WTC11 (cell line): Measurements from ENCODE around the gene CDK5. TPM values are rescaled to one million over a fixed set of nuclear protein-coding genes. Genes with fewer than 3 reads are reported as not detected.

Experiments used
- ATAC-seq: fragments of 200-7000 bp; cut with Tn5 transposase; 2 replicates; pipeline ENCODE4 v1.10.0; 2021; ENCODE audit warnings: mild to moderate bottlenecking, moderate library complexity
- CTCF ChIA-PET: fragments of 300-600 bp; sonication (Branson Sonifier 250); formaldehyde crosslinking; loops from one replicate; lab custom pipeline; 2021; ENCODE audit warnings: antibody characterized with exemption; lab: Charles Lee
- POLR2A ChIA-PET: fragments of 350-600 bp; sonication (Branson Sonifier 250); formaldehyde crosslinking; loops from one replicate; lab custom pipeline; 2021; ENCODE audit warnings: antibody characterized with exemption; lab: Charles Lee
- DNase-seq: peaks from one replicate; pipeline ENCODE4 v3.0.0; 2021; ENCODE audit warnings: low spot score
- H3K27ac Mint-ChIP-seq: 2 replicates; pipeline ENCODE4 v1.8.0; 2021; ENCODE audit warnings: mixed read lengths
- H3K27me3 Mint-ChIP-seq: 2 replicates; pipeline ENCODE4 v1.8.0; 2021; ENCODE audit warnings: low read depth, mild to moderate bottlenecking, moderate library complexity, mixed read lengths
- H3K36me3 Mint-ChIP-seq: 2 replicates; pipeline ENCODE4 v1.8.0; 2021; ENCODE audit warnings: mixed read lengths
- H3K4me1 Mint-ChIP-seq: 2 replicates; pipeline ENCODE4 v1.8.0; 2022; ENCODE audit warnings: mixed read lengths
- H3K4me3 Mint-ChIP-seq: 2 replicates; pipeline ENCODE4 v1.8.0; 2021; ENCODE audit warnings: mild to moderate bottlenecking, moderate library complexity, mixed read lengths
- H3K9me3 Mint-ChIP-seq: 2 replicates; pipeline ENCODE4 v1.8.0; 2021; ENCODE audit warnings: mixed read lengths
- ATF1 ChIP-seq: sonication (generic); formaldehyde crosslinking; IDR thresholded peaks from 2 replicates; pipeline ENCODE4 v1.8.1; 2023; ENCODE audit warnings: mild to moderate bottlenecking, moderate library complexity, missing genetic modification reagents
- CBFB ChIP-seq: sonication (generic); formaldehyde crosslinking; IDR thresholded peaks from 2 replicates; pipeline ENCODE4 v1.8.1; 2022; ENCODE audit warnings: mild to moderate bottlenecking, low read depth, missing genetic modification reagents
- EMX1 ChIP-seq: fragments of 250-450 bp; sonication (Bioruptor Pico); IDR thresholded peaks from 2 replicates; pipeline ENCODE4 v1.8.0; 2021; ENCODE audit warnings: mild to moderate bottlenecking
- ETV6 ChIP-seq: sonication (generic); formaldehyde crosslinking; IDR thresholded peaks from 2 replicates; pipeline ENCODE4 v1.8.1; 2022; ENCODE audit warnings: mild to moderate bottlenecking, missing genetic modification reagents
- GTF2I ChIP-seq: fragments of 250-450 bp; sonication (Bioruptor Pico); conservative IDR thresholded peaks from 2 replicates; pipeline ENCODE4 v1.4.0; 2021; ENCODE audit warnings: mild to moderate bottlenecking
- NFE2L1 ChIP-seq: sonication (generic); formaldehyde crosslinking; IDR thresholded peaks from 2 replicates; pipeline ENCODE4 v1.8.1; 2023; ENCODE audit warnings: missing genetic modification reagents
- SMAD3 ChIP-seq: sonication (generic); formaldehyde crosslinking; IDR thresholded peaks from 2 replicates; pipeline ENCODE4 v1.8.0; 2022; ENCODE audit warnings: missing genetic modification reagents, mild to moderate bottlenecking, borderline replicate concordance
- TCF7 ChIP-seq: sonication (generic); formaldehyde crosslinking; IDR thresholded peaks from 2 replicates; pipeline ENCODE4 v1.8.0; 2022; ENCODE audit warnings: mild to moderate bottlenecking, low read depth, missing genetic modification reagents, moderate library complexity
- ZNF138 ChIP-seq: sonication (generic); formaldehyde crosslinking; conservative IDR thresholded peaks from 2 replicates; pipeline ENCODE4 v1.8.1; 2022; ENCODE audit warnings: mild to moderate bottlenecking, moderate library complexity, missing genetic modification reagents
- ZNF232 ChIP-seq: sonication (generic); formaldehyde crosslinking; IDR thresholded peaks from 2 replicates; pipeline ENCODE4 v1.8.0; 2022; ENCODE audit warnings: mild to moderate bottlenecking, missing genetic modification reagents
- ZNF416 ChIP-seq: fragments of 250-450 bp; sonication (Bioruptor Pico); IDR thresholded peaks from 2 replicates; pipeline ENCODE4 v1.9.0; 2021; ENCODE audit warnings: mild to moderate bottlenecking, inconsistent platforms
- total RNA-seq: library from RNA; stranded (reverse); gene quantifications from 3 replicates; pipeline ENCODE4 v1.2.3, GENCODE V29; 2021
- TF ChIP-seq, protein P1 (sequence below): fragments of 200-600 bp; IDR thresholded peaks from 2 replicates; pipeline ENCODE4 v1.8.0; 2022; ENCODE audit warnings: antibody characterized with exemption
- TF ChIP-seq, protein P2 (sequence below): sonication (generic); formaldehyde crosslinking; conservative IDR thresholded peaks from 2 replicates; pipeline ENCODE4 v1.8.1; 2023; ENCODE audit warnings: mild to moderate bottlenecking, low read depth, missing genetic modification reagents, moderate library complexity
- TF ChIP-seq, protein P3 (sequence below): fragments of 250-450 bp; sonication (Bioruptor Pico); IDR thresholded peaks from 2 replicates; pipeline ENCODE4 v1.9.0; 2021; ENCODE audit warnings: mild to moderate bottlenecking, borderline replicate concordance
- TF ChIP-seq, protein P4 (sequence below): sonication (generic); formaldehyde crosslinking; IDR thresholded peaks from 2 replicates; pipeline ENCODE4 v1.8.0; 2023; ENCODE audit warnings: missing genetic modification reagents
- TF ChIP-seq, protein P5 (sequence below): sonication (generic); formaldehyde crosslinking; IDR thresholded peaks from 2 replicates; pipeline ENCODE4 v1.8.1; 2023; ENCODE audit warnings: mild to moderate bottlenecking, missing genetic modification reagents
- TF ChIP-seq, protein P6 (sequence below): fragments of 250-450 bp; sonication (Bioruptor Pico); conservative IDR thresholded peaks from 2 replicates; pipeline ENCODE4 v1.9.0; 2021; ENCODE audit warnings: mild to moderate bottlenecking
- TF ChIP-seq, protein P7 (sequence below): sonication (generic); formaldehyde crosslinking; IDR thresholded peaks from 2 replicates; pipeline ENCODE4 v1.8.0; 2022; ENCODE audit warnings: mild to moderate bottlenecking, missing genetic modification reagents

Gene CDK5
- total RNA-seq, 1 experiment from 2014 or later = 27.8 TPM

DNA sequence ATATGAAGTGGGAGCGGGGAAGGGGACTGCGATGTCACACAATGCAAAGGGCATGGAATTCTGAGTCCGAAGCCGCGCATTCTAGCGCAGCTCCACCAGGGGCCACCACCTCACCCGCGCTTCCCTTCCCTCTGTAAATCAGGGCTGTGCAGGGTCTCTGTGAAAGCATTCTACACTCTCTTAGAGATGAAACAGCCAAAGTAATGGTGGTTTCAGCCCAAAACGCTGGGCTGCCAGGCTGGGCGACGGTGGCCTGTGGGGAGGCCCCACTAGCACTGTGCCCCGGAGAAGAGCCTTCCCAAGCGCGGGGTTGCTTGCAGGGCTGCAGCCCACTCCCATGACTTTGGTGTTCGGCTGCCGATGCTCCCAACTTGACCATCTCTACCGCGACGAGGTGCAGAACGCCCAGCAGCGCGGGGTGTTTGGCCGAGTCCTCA is 44.8 kb downstream of the CDK5 start:
- TF ChIP-seq ZNF232 = no peak
- TF ChIP-seq, protein P1, sequence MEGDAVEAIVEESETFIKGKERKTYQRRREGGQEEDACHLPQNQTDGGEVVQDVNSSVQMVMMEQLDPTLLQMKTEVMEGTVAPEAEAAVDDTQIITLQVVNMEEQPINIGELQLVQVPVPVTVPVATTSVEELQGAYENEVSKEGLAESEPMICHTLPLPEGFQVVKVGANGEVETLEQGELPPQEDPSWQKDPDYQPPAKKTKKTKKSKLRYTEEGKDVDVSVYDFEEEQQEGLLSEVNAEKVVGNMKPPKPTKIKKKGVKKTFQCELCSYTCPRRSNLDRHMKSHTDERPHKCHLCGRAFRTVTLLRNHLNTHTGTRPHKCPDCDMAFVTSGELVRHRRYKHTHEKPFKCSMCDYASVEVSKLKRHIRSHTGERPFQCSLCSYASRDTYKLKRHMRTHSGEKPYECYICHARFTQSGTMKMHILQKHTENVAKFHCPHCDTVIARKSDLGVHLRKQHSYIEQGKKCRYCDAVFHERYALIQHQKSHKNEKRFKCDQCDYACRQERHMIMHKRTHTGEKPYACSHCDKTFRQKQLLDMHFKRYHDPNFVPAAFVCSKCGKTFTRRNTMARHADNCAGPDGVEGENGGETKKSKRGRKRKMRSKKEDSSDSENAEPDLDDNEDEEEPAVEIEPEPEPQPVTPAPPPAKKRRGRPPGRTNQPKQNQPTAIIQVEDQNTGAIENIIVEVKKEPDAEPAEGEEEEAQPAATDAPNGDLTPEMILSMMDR = 0 out of 2 replicates have a peak, but pooled peaks have one; percentile 35
- Mint-ChIP-seq H3K36me3 (no peaks in the 10 kb centered on the region), H3K27ac (no peak overlapping the region), H3K9me3 (no peaks in the 10 kb centered on the region), H3K27me3 (peaks cover 51% of the 10 kb centered on the region), H3K4me3 (peak overlapping the region; percentile 61), H3K4me1 (peaks cover 45% of the 10 kb centered on the region)
- peak; percentile 68 for DNase-seq
- ChIA-PET CTCF (interaction anchor here (0.6 to 6.6 kb wide), 20 partner anchors 8 to 231 kb away, joined by 3 to 56 read pairs (median 7); partner anchors contain the start of genes ABCB8 and CDK5), POLR2A (no interaction called here)
- ATAC-seq = peak; percentile 49

DNA sequence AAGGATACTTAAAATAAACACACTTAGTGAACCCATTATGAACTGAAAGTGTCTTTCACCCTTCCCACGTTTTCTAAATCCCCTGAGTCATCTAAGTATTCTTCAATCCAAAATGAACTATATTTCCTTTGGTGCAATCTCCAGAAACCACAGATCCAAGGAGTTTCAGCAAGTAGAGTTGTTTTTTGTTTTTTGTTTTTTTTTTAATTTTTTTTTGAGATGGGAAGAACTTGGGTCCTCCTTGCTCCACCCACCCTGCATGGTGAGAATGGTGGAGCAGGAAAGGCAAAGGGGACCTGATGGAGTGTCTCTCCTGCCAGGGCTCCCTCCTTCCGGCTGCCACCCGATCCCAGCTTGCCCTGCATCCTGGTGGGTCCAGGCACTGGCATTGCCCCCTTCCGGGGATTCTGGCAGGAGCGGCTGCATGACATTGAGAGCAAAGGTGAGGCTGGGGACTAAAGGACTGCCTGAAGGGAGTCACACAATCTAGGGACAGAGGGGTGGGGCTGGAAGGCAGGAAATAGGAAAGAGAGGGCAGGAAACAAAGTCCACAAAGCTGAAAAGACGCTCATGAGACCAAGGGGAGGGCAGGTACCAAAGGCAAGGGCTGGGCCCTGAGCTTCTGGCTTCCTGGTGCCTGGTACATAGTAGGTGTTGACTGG is 45.5 kb downstream of the CDK5 start:
- DNase-seq (no peak), ATAC-seq (no peak)
- no peaks in the 10 kb centered on the region for H3K9me3 Mint-ChIP-seq
- no peaks in the 10 kb centered on the region for H3K36me3 Mint-ChIP-seq
- peak overlapping the region; percentile 61 for H3K4me3 Mint-ChIP-seq
- CTCF ChIA-PET = interaction anchor here (0.6 to 6.6 kb wide), 23 partner anchors 7 to 232 kb away, joined by 3 to 112 read pairs (median 8); partner anchors contain the start of genes ABCB8 and CDK5
- H3K27ac Mint-ChIP-seq = no peak overlapping the region
- POLR2A ChIA-PET = no interaction called here
- peaks cover 40% of the 10 kb centered on the region for H3K4me1 Mint-ChIP-seq
- H3K27me3 Mint-ChIP-seq = peaks cover 43% of the 10 kb centered on the region
- no peak for TF ChIP-seq EMX1
- TF ChIP-seq, protein P2, sequence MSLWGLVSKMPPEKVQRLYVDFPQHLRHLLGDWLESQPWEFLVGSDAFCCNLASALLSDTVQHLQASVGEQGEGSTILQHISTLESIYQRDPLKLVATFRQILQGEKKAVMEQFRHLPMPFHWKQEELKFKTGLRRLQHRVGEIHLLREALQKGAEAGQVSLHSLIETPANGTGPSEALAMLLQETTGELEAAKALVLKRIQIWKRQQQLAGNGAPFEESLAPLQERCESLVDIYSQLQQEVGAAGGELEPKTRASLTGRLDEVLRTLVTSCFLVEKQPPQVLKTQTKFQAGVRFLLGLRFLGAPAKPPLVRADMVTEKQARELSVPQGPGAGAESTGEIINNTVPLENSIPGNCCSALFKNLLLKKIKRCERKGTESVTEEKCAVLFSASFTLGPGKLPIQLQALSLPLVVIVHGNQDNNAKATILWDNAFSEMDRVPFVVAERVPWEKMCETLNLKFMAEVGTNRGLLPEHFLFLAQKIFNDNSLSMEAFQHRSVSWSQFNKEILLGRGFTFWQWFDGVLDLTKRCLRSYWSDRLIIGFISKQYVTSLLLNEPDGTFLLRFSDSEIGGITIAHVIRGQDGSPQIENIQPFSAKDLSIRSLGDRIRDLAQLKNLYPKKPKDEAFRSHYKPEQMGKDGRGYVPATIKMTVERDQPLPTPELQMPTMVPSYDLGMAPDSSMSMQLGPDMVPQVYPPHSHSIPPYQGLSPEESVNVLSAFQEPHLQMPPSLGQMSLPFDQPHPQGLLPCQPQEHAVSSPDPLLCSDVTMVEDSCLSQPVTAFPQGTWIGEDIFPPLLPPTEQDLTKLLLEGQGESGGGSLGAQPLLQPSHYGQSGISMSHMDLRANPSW (CRISPR knock-in tag) = no peak
- TF ChIP-seq, protein P3, sequence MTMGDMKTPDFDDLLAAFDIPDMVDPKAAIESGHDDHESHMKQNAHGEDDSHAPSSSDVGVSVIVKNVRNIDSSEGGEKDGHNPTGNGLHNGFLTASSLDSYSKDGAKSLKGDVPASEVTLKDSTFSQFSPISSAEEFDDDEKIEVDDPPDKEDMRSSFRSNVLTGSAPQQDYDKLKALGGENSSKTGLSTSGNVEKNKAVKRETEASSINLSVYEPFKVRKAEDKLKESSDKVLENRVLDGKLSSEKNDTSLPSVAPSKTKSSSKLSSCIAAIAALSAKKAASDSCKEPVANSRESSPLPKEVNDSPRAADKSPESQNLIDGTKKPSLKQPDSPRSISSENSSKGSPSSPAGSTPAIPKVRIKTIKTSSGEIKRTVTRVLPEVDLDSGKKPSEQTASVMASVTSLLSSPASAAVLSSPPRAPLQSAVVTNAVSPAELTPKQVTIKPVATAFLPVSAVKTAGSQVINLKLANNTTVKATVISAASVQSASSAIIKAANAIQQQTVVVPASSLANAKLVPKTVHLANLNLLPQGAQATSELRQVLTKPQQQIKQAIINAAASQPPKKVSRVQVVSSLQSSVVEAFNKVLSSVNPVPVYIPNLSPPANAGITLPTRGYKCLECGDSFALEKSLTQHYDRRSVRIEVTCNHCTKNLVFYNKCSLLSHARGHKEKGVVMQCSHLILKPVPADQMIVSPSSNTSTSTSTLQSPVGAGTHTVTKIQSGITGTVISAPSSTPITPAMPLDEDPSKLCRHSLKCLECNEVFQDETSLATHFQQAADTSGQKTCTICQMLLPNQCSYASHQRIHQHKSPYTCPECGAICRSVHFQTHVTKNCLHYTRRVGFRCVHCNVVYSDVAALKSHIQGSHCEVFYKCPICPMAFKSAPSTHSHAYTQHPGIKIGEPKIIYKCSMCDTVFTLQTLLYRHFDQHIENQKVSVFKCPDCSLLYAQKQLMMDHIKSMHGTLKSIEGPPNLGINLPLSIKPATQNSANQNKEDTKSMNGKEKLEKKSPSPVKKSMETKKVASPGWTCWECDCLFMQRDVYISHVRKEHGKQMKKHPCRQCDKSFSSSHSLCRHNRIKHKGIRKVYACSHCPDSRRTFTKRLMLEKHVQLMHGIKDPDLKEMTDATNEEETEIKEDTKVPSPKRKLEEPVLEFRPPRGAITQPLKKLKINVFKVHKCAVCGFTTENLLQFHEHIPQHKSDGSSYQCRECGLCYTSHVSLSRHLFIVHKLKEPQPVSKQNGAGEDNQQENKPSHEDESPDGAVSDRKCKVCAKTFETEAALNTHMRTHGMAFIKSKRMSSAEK (CRISPR knock-in tag) = no peak
- TF ChIP-seq ZNF138 (CRISPR knock-in tag) = no peak
- no peak for TF ChIP-seq NFE2L1 (CRISPR knock-in tag)
- TF ChIP-seq, protein P4, sequence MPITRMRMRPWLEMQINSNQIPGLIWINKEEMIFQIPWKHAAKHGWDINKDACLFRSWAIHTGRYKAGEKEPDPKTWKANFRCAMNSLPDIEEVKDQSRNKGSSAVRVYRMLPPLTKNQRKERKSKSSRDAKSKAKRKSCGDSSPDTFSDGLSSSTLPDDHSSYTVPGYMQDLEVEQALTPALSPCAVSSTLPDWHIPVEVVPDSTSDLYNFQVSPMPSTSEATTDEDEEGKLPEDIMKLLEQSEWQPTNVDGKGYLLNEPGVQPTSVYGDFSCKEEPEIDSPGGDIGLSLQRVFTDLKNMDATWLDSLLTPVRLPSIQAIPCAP (CRISPR knock-in tag) = no peak
- TF ChIP-seq, protein P5, sequence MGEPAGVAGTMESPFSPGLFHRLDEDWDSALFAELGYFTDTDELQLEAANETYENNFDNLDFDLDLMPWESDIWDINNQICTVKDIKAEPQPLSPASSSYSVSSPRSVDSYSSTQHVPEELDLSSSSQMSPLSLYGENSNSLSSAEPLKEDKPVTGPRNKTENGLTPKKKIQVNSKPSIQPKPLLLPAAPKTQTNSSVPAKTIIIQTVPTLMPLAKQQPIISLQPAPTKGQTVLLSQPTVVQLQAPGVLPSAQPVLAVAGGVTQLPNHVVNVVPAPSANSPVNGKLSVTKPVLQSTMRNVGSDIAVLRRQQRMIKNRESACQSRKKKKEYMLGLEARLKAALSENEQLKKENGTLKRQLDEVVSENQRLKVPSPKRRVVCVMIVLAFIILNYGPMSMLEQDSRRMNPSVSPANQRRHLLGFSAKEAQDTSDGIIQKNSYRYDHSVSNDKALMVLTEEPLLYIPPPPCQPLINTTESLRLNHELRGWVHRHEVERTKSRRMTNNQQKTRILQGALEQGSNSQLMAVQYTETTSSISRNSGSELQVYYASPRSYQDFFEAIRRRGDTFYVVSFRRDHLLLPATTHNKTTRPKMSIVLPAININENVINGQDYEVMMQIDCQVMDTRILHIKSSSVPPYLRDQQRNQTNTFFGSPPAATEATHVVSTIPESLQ (CRISPR knock-in tag) = no peak
- TF ChIP-seq, protein P6, sequence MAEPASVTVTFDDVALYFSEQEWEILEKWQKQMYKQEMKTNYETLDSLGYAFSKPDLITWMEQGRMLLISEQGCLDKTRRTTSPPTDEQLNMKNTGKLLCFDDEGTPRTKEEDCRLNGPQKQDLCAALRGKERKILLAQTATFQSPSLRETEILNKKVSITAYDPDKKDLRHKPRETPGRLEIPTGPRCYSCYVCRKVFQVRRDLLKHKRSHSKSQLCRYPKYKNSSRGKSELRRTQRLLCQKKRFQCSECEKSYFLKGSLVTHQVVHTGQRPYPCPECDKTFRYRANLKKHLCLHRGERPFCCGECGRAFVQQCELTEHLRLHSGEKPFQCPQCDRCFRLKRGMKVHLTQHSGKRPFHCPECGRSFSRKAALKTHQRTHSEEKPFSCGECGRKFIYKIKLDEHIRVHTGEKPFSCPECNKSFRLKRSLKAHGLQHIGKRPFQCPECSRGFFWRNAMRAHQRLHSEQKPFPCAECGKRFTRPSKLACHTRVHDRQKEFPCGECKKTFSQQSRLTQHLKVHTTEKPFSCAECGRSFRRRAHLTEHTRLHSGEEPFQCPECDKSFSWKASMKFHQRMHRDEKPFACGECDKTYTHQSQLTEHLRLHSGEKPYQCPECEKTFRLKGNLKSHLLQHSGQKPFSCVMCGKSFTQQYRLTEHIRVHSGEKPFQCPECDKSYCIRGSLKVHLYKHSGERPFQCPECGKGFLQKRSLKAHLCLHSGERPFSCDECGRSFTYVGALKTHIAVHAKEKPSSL = no peak
- no peak for TF ChIP-seq SMAD3 (CRISPR knock-in tag)
- no peak for TF ChIP-seq ETV6 (CRISPR knock-in tag)
- TF ChIP-seq ATF1 = no peak
- TF ChIP-seq TCF7 = no peak
- TF ChIP-seq GTF2I (CRISPR knock-in tag) = no peak
- TF ChIP-seq, protein P7, sequence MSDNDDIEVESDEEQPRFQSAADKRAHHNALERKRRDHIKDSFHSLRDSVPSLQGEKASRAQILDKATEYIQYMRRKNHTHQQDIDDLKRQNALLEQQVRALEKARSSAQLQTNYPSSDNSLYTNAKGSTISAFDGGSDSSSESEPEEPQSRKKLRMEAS = no peak
- no peak for TF ChIP-seq ZNF416 (CRISPR knock-in tag)
- TF ChIP-seq CBFB (CRISPR knock-in tag) = no peak
